ENCODE measurements around the gene CARD14. TPM values are rescaled to one million over a fixed set of nuclear protein-coding genes. Genes with fewer than 3 reads are reported as not detected.

Gene CARD14
- total and polyA plus RNA-seq, 2 of the 13 experiments (the other 11 are each of a cell fraction or from before 2014, with no cell fraction given) = 0.11 TPM; not detected in 1

DNA sequence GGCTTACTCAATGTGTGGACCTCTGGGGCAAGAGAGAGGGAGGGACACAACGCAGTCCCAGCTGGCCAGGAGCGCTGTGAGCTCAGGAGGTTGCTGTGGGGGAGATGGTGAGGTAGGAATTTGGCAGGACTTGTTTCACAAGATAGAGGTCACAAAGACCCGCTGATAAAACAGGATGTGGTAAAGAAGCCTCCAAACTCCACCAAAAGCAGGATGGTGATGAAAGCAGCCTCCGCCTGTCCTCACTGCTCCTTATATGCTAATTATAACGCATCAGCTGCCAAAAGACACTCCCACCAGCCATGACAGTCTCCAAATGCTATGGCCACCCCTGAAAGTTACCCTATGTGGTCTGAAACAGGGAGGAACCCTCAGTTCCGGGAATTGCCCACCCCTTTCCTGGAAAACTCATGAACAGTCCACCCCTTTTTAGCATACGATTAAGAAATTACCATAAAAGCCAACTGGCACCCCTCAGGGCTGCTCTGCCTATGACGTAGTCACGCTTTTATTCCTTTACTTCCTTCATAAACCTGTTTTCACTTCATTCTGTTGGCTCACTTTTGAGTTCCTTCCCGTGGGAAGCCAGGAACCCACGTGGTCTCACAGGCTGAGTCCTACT, 17.6 kb upstream of the CARD14 start:
- no TSS peak for BruUV-seq (replicated peaks)
- Histone ChIP-seq H3K4me2 (ENCODE audit: low read depth, low read length) (no peak overlapping the region), H3K4me1 (ENCODE audit: insufficient read depth, low read length) (peaks cover 24% of the 10 kb centered on the region), H2AFZ (ENCODE audit: low read length) (no peak overlapping the region), H3K9me3 (ENCODE audit: low read length) (peaks cover 17% of the 10 kb centered on the region; the same call in 1 of the 2 replicates), H3K27me3 (ENCODE audit: control insufficient read depth in 1 of 2, insufficient read depth in 2 of 2, low read length in 2 of 2) (peaks cover 0 to 15% of the 10 kb centered on the region in 2 experiments; a peak in 1 of 5 replicates), H4K20me1 (ENCODE audit: insufficient read depth, low read length) (no peaks in the 10 kb centered on the region), H3K27ac (ENCODE audit: extremely low read length, insufficient read depth, low read length) (no peak overlapping the region), H3K9ac (ENCODE audit: insufficient read depth, low read depth, low read length) (no peak overlapping the region), H3K79me2 (ENCODE audit: insufficient read depth, low read length) (peaks cover 5% of the 10 kb centered on the region), H3K4me3 (replicated peaks in 1 of 3; ENCODE audit: insufficient read depth in 1 of 3, low read depth in 2 of 3, low read length in 3 of 3) (no peak overlapping the region), H3K36me3 (replicated peaks in 1 of 2; ENCODE audit: control insufficient read depth in 1 of 2, insufficient read depth in 2 of 2, low read length in 2 of 2) (no peaks in the 10 kb centered on the region)
- DNase-seq (ENCODE audit: low spot score) = no peak
- ATAC-seq = no peak
- ChIA-PET POLR2A (no interaction called here), CTCF (ENCODE audit: low intra/inter-chr PET ratio, low total read pairs) (no interaction called here)
- WGBS (ENCODE audit: low lambda C conversion rate) = 36% methylated on average over 11 of the region's 11 CpGs
- intact Hi-C loops (cut with micrococcal nuclease; ENCODE audit: unreplicated experiment) = no loop called here
- TF ChIP-seq TAF1 (CRISPR knock-in tag; IDR thresholded peaks at IDR 0.05) (no peak), TP53 (CRISPR knock-in tag; conservative IDR thresholded peaks at IDR 0.05) (no peak), ZNF792 (CRISPR knock-in tag; IDR thresholded peaks at IDR 0.05) (peak; percentile 65; the same call in 1 of the 2 replicates), CREB1 (IDR thresholded peaks at IDR 0.05) (0 out of 2 replicates have a peak, but pooled peaks have one; percentile 6), CREB1 (CRISPR knock-in tag; IDR thresholded peaks at IDR 0.05) (no peak)
- TF ChIP-seq, protein P1, sequence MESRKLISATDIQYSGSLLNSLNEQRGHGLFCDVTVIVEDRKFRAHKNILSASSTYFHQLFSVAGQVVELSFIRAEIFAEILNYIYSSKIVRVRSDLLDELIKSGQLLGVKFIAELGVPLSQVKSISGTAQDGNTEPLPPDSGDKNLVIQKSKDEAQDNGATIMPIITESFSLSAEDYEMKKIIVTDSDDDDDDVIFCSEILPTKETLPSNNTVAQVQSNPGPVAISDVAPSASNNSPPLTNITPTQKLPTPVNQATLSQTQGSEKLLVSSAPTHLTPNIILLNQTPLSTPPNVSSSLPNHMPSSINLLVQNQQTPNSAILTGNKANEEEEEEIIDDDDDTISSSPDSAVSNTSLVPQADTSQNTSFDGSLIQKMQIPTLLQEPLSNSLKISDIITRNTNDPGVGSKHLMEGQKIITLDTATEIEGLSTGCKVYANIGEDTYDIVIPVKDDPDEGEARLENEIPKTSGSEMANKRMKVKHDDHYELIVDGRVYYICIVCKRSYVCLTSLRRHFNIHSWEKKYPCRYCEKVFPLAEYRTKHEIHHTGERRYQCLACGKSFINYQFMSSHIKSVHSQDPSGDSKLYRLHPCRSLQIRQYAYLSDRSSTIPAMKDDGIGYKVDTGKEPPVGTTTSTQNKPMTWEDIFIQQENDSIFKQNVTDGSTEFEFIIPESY (CRISPR knock-in tag; IDR thresholded peaks at IDR 0.05) = peak; percentile 10; the same call in 1 of the 2 replicates
- FAIRE-seq = no peak
- in situ Hi-C loops (cut with HindIII; ENCODE audit: extremely low pct_ligation_motif_present, low pct_unique_long_range_greater_than_20kb) = no loop called here

DNA sequence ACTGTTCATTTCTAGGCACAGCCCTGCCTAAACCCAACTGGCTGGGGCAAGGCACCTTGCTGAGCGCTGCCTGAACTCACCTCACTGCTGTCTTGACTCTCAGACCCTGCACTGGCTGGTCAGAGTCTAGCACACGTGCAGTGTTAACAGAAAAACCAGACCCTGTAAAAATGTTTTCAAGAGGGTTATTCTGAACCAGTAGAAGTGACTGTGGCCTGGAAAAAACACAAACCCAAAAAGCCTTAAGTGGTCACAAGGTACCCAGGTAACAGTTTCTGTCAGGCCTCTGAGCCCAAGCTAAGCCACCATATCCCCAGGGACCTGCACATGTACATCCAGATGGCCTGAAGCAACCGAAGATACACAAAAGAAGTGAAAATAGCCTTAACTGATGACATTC, 16.8 kb upstream of the CARD14 start:
- no peak overlapping the region for H3K27ac ChIP-seq (ENCODE audit: extremely low read length, insufficient read depth, low read length)
- CTCF ChIA-PET (ENCODE audit: low intra/inter-chr PET ratio, low total read pairs) = no interaction called here
- WGBS (ENCODE audit: low lambda C conversion rate) = 13% methylated on average over 3 of the region's 3 CpGs
- H2AFZ ChIP-seq (ENCODE audit: low read length) = no peak overlapping the region
- no peaks in the 10 kb centered on the region for H3K36me3 ChIP-seq (replicated peaks in 1 of 2; ENCODE audit: control insufficient read depth in 1 of 2, insufficient read depth in 2 of 2, low read length in 2 of 2)
- H3K4me2 ChIP-seq (ENCODE audit: low read depth, low read length) = 0 out of 2 replicates have a peak overlapping the region, but pooled peaks have one; percentile 14
- H3K9ac ChIP-seq (ENCODE audit: insufficient read depth, low read depth, low read length) = no peak overlapping the region
- H3K9me3 ChIP-seq (ENCODE audit: low read length) = peaks cover 17% of the 10 kb centered on the region; the same call in 1 of the 2 replicates
- ATAC-seq (peak; percentile 42), DNase-seq (ENCODE audit: low spot score) (no peak), FAIRE-seq (no peak)
- no TSS peak for BruUV-seq (replicated peaks)
- in situ Hi-C loops (cut with HindIII; ENCODE audit: extremely low pct_ligation_motif_present, low pct_unique_long_range_greater_than_20kb) (no loop called here), intact Hi-C loops (cut with micrococcal nuclease; ENCODE audit: unreplicated experiment) (no loop called here)
- H3K4me1 ChIP-seq (ENCODE audit: insufficient read depth, low read length) = peaks cover 22% of the 10 kb centered on the region
- POLR2A ChIA-PET = no interaction called here
- no peak overlapping the region for H3K4me3 ChIP-seq (replicated peaks in 1 of 3; ENCODE audit: insufficient read depth in 1 of 3, low read depth in 2 of 3, low read length in 3 of 3)
- H4K20me1 ChIP-seq (ENCODE audit: insufficient read depth, low read length) = no peaks in the 10 kb centered on the region
- H3K79me2 ChIP-seq (ENCODE audit: insufficient read depth, low read length) = peaks cover 3% of the 10 kb centered on the region
- peaks cover 0 to 15% of the 10 kb centered on the region in 2 experiments; a peak in 1 of 5 replicates for H3K27me3 ChIP-seq (ENCODE audit: control insufficient read depth in 1 of 2, insufficient read depth in 2 of 2, low read length in 2 of 2)
- TF ChIP-seq ZNF24 (IDR thresholded peaks at IDR 0.05) (no peak), ZNF629 (CRISPR knock-in tag; conservative IDR thresholded peaks at IDR 0.05) (no peak), ZNF678 (CRISPR knock-in tag; IDR thresholded peaks at IDR 0.05) (no peak), ARNT2 (CRISPR knock-in tag; IDR thresholded peaks at IDR 0.05; ENCODE audit: low read depth) (no peak), KMT2B (CRISPR knock-in tag; IDR thresholded peaks at IDR 0.05) (no peak), JDP2 (CRISPR knock-in tag; IDR thresholded peaks at IDR 0.05; ENCODE audit: borderline replicate concordance) (no peak), NFYC (CRISPR knock-in tag; IDR thresholded peaks at IDR 0.05) (no peak)
- TF ChIP-seq, protein P2, sequence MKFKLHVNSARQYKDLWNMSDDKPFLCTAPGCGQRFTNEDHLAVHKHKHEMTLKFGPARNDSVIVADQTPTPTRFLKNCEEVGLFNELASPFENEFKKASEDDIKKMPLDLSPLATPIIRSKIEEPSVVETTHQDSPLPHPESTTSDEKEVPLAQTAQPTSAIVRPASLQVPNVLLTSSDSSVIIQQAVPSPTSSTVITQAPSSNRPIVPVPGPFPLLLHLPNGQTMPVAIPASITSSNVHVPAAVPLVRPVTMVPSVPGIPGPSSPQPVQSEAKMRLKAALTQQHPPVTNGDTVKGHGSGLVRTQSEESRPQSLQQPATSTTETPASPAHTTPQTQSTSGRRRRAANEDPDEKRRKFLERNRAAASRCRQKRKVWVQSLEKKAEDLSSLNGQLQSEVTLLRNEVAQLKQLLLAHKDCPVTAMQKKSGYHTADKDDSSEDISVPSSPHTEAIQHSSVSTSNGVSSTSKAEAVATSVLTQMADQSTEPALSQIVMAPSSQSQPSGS (CRISPR knock-in tag; IDR thresholded peaks at IDR 0.05) = no peak
- TF ChIP-seq, protein P3, sequence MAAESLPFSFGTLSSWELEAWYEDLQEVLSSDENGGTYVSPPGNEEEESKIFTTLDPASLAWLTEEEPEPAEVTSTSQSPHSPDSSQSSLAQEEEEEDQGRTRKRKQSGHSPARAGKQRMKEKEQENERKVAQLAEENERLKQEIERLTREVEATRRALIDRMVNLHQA (CRISPR knock-in tag; IDR thresholded peaks at IDR 0.05) = no peak
